Gastrocnemius medialis (tissue), 4 donors: ENCODE data around the gene DNM1L. TPM values are rescaled to one million over a fixed set of nuclear protein-coding genes. Genes with fewer than 3 reads are reported as not detected.
A peak's percentile ranks its signal among the peaks of the same experiment; 100 is the strongest.

Experiments
- ATAC-seq, 2 donors: fragments of 150-250 bp; one replicate each; pipeline ENCODE4 v1.9.1; 2016
- DNase-seq, 2 donors: peaks; one replicate each; pipeline ENCODE4 v3.0.0-alpha.2; 2019
- H3K27ac ChIP-seq, 4 donors: fragments of 200-600 bp; sonication (generic); 1 replicate in 1 of 4; 2 replicates in 3 of 4; pipeline ENCODE4 v1.5.1; 2016 to 2018; ENCODE audit warnings: mild to moderate bottlenecking in 2 of 4, moderate library complexity in 1 of 4
- H3K27me3 ChIP-seq, 3 donors: fragments of 200-600 bp; sonication (generic) in 2 of 3; 1 replicate in 1 of 3; 2 replicates in 2 of 3; pipeline versions ENCODE4 v1.5.1 to v1.6.0; 2016 to 2019; ENCODE audit warnings: mild to moderate bottlenecking in 1 of 3, moderate library complexity in 1 of 3
- H3K36me3 ChIP-seq, 2 donors: fragments of 200-600 bp; sonication (generic) in 1 of 2; one replicate each; pipeline ENCODE4 v1.5.1; 2017 to 2018
- H3K4me1 ChIP-seq, 2 donors: fragments of 200-600 bp; sonication (generic) in 1 of 2; one replicate each; pipeline ENCODE4 v1.5.1; 2016 to 2017; ENCODE audit warnings: mild to moderate bottlenecking in 2 of 2
- H3K4me3 ChIP-seq, 4 donors: fragments of 200-600 bp; sonication (generic) in 3 of 4; 1 replicate in 1 of 4; 2 replicates in 3 of 4; pipeline ENCODE4 v1.5.1; 2016 to 2019; ENCODE audit warnings: mild to moderate bottlenecking in 2 of 4
- H3K9me3 ChIP-seq, 3 donors: fragments of 200-600 bp; sonication (generic) in 2 of 3; 1 replicate in 1 of 3; 2 replicates in 2 of 3; pipeline ENCODE4 v1.5.1; 2016 to 2019
- POLR2A ChIP-seq, 2 donors: fragments of 450-650 bp; IDR thresholded peaks; one replicate each; pipeline ENCODE4 v1.6.1; 2017; ENCODE audit warnings: antibody characterized with exemption in 2 of 2, mild to moderate bottlenecking in 2 of 2, moderate library complexity in 2 of 2
- in situ Hi-C, 4 donors: fragments of 200-750 bp; cut with MboI; loops; one replicate each; pipeline versions ENCODE4 v1.15.0 to v1.8.0; 2017; ENCODE audit warnings: low sequenced_read_pairs in 4 of 4
- intact Hi-C: fragments of 100-400 bp; cut with DNase I; formaldehyde crosslinking; loops from one replicate; pipeline ENCODE4 v1.15.1; 2023; ENCODE audit warnings: low total_unique reads
- total RNA-seq, 4 donors: library from RNA; depleted of rRNA; stranded (reverse); fragments of >200 nt; gene quantifications; one replicate each; pipeline versions ENCODE4 v1.1.0 to v1.2.3, GENCODE V29; 2016
- TF ChIP-seq, protein P1 (sequence below), 5 experiments: fragments of 450-650 bp in 3 of 5; fragments of 200-600 bp in 2 of 5; sonication (generic) in 2 of 5; IDR thresholded peaks in 4 of 5; conservative IDR thresholded peaks in 1 of 5; 1 replicate in 4 of 5; 2 replicates in 1 of 5; pipeline ENCODE4 v1.5.1; 2016 to 2019; ENCODE audit warnings: antibody characterized with exemption in 5 of 5, mild to moderate bottlenecking in 3 of 5, moderate library complexity in 3 of 5

DNM1L gene
- total RNA-seq, 4 donors from 2014 or later: 39.3 to 68.3 (median 43.8) TPM

DNA sequence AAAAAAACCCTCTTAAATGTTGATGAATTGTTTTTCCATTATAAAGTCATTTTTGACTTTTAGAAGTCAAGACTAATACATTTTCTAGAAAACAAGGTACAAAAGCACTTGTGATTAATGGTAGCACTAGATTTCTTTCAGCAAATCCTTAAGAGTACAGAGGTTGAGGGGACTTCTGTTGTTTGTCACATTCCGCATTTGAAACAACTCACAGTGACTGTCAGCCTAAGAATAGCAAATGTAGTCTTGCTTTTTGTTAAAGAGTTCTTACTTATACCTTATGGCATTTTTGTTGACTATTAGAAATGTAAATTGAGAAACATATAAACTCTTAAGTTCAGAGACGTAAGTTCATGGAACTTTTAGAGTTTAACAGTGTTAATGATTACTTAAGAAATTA lies 60.2 kb downstream of the DNM1L start:
- intact Hi-C loops: no loop called here
- in situ Hi-C loops: no loop called here
- ATAC-seq (no peak), DNase-seq (no peak)
- peaks cover 4 to 82% of the 10 kb centered on the region in 2 donors for H3K36me3 ChIP-seq
- no peaks in the 10 kb centered on the region for H3K4me1 ChIP-seq
- H3K9me3 ChIP-seq: no peaks in the 10 kb centered on the region
- TF ChIP-seq, protein P1, sequence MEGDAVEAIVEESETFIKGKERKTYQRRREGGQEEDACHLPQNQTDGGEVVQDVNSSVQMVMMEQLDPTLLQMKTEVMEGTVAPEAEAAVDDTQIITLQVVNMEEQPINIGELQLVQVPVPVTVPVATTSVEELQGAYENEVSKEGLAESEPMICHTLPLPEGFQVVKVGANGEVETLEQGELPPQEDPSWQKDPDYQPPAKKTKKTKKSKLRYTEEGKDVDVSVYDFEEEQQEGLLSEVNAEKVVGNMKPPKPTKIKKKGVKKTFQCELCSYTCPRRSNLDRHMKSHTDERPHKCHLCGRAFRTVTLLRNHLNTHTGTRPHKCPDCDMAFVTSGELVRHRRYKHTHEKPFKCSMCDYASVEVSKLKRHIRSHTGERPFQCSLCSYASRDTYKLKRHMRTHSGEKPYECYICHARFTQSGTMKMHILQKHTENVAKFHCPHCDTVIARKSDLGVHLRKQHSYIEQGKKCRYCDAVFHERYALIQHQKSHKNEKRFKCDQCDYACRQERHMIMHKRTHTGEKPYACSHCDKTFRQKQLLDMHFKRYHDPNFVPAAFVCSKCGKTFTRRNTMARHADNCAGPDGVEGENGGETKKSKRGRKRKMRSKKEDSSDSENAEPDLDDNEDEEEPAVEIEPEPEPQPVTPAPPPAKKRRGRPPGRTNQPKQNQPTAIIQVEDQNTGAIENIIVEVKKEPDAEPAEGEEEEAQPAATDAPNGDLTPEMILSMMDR (IDR thresholded peaks at IDR 0.05 in 4 of 5, conservative IDR thresholded peaks at IDR 0.05 in 1 of 5): no peak
- no peak for TF ChIP-seq POLR2A (IDR thresholded peaks at IDR 0.05)
- no peak overlapping the region for H3K4me3 ChIP-seq
- no peaks in the 10 kb centered on the region for H3K27me3 ChIP-seq
- no peak overlapping the region for H3K27ac ChIP-seq

DNA sequence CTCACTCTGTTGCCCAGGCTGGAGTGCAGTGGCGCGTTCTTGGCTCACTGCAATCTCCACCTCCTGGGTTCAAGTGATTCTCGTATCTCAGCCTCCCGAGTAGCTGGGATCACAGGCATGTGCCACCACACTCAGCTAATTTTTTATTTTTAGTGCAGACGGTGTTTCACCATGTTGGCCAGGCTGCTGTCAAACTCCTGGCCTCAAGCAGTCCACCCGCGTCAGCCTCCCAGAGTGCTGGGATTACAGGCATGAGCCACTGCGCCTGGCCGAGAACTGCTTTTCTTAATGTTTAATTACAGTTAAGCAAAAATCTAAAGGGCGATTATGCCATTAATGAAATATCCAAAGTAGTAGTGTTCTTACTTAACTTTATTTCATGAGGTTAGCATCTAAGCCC lies 63.0 kb downstream of the DNM1L start:
- no peaks in the 10 kb centered on the region for H3K27me3 ChIP-seq
- peaks cover 4 to 87% of the 10 kb centered on the region in 2 donors for H3K36me3 ChIP-seq
- no peak for ATAC-seq
- H3K4me1 ChIP-seq: no peaks in the 10 kb centered on the region
- intact Hi-C loops: no loop called here
- TF ChIP-seq, protein P1 (IDR thresholded peaks at IDR 0.05 in 4 of 5, conservative IDR thresholded peaks at IDR 0.05 in 1 of 5): no peak
- no peak for DNase-seq
- H3K4me3 ChIP-seq: no peak overlapping the region
- in situ Hi-C loops: no loop called here
- H3K27ac ChIP-seq: no peak overlapping the region
- H3K9me3 ChIP-seq: no peaks in the 10 kb centered on the region

DNA sequence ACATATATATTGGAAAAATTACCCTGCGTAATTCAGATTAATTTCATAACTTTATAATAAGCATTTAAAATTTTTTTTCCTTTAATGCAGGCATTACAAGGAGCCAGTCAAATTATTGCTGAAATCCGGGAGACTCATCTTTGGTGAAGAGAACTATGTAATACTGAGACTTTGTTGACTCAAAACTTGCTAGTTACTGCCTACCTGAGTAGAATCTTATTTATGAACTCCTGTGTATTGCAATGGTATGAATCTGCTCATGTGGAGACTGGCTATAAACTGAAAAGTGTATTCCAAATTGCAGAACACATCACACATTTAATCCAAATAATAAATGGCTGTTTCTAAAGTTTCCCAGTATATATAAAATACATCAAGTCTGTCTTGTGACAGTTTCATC lies 64.2 kb downstream of the DNM1L start:
- Histone ChIP-seq H3K4me1 (no peaks in the 10 kb centered on the region), H3K27me3 (no peaks in the 10 kb centered on the region), H3K9me3 (no peaks in the 10 kb centered on the region), H3K4me3 (no peak overlapping the region), H3K27ac (no peak overlapping the region), H3K36me3 (peaks cover 4 to 87% of the 10 kb centered on the region in 2 donors)
- ATAC-seq (no peak), DNase-seq (no peak)
- intact Hi-C loops (no loop called here), in situ Hi-C loops (no loop called here)
- TF ChIP-seq, protein P1 (IDR thresholded peaks at IDR 0.05 in 4 of 5, conservative IDR thresholded peaks at IDR 0.05 in 1 of 5): no peak
- TF ChIP-seq POLR2A (IDR thresholded peaks at IDR 0.05): no peak

DNA sequence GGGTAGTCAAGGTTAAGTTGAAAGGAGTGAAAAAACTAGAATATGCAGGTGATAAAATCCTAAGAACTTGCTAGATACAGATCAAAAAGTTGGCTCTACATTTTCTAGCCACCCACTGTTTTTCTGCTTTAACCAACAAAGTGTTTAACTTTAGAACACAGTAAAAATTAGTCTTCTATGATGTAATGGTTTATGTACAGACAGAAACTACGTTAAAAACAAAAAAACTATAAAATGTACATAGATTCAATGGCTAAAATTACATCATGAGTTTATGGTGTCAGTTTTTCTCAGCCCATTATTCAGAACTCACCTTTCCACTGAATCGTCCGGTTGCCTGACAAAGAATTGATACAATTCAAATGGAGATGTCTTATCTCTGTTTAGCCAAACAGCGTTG lies 74.5 kb downstream of the DNM1L start:
- no peaks in the 10 kb centered on the region for H3K27me3 ChIP-seq
- TF ChIP-seq, protein P1 (IDR thresholded peaks at IDR 0.05 in 4 of 5, conservative IDR thresholded peaks at IDR 0.05 in 1 of 5): no peak
- no peak for TF ChIP-seq POLR2A (IDR thresholded peaks at IDR 0.05)
- peaks cover 12 to 15% of the 10 kb centered on the region in 2 donors for H3K4me1 ChIP-seq
- in situ Hi-C loops: loop anchor here in 2 of 4 donors (25.0 kb wide), 1 partner anchor 1459 kb away; no protein-coding TSS in a partner anchor
- DNase-seq (no peak), ATAC-seq (no peak)
- no peak overlapping the region for H3K4me3 ChIP-seq
- intact Hi-C loops: loop anchor here (2.0 kb wide), 2 partner anchors 75 to 297 kb away; partner anchors contain the start of gene DNM1L
- no peak overlapping the region for H3K27ac ChIP-seq
- peaks cover 2 to 49% of the 10 kb centered on the region in 2 donors for H3K36me3 ChIP-seq
- H3K9me3 ChIP-seq: no peaks in the 10 kb centered on the region

DNA sequence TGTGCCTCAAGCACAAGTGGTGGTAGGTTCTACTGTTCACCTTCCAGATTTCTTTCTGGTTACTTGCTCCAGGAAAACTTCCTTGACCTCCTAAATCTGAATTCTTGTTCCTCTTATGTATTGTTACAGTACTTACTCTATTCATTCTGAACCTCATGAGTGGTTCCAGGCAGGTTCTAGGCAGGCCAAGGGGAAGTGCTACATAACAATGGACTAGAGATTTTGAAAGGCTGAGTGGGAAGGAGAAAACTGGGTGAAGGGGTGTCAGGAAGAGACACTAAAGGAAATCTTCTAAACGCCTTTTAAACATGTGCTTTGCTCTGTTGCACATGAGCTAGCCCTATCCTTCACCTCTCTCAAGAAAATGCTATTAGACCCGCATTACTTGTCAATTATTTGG lies 75.0 kb downstream of the DNM1L start:
- TF ChIP-seq, protein P1 (IDR thresholded peaks at IDR 0.05 in 4 of 5, conservative IDR thresholded peaks at IDR 0.05 in 1 of 5): no peak
- TF ChIP-seq POLR2A (IDR thresholded peaks at IDR 0.05): no peak
- Histone ChIP-seq H3K4me3 (peak overlapping the region in 3 of 4 donors; percentile 80 to 100 (median 95)), H3K27me3 (no peaks in the 10 kb centered on the region), H3K36me3 (peaks cover 2 to 43% of the 10 kb centered on the region in 2 donors), H3K9me3 (no peaks in the 10 kb centered on the region), H3K27ac (peak overlapping the region in 3 of 4 donors; percentile 81 to 86 (median 81)), H3K4me1 (peaks cover 12 to 15% of the 10 kb centered on the region in 2 donors)
- intact Hi-C loops (loop anchor here (2.0 kb wide), 2 partner anchors 75 to 297 kb away; partner anchors contain the start of gene DNM1L), in situ Hi-C loops (loop anchor here in 2 of 4 donors (25.0 kb wide), 1 partner anchor 1458 kb away; no protein-coding TSS in a partner anchor)
- no peak for ATAC-seq
- no peak for DNase-seq
